ENCODE results near the gene VTCN1.

- TF ChIP-seq CTCF (IDR thresholded peaks at IDR 0.05) (no peak), POLR2AphosphoS5 (IDR thresholded peaks at IDR 0.05) (no peak)
These were observed 66.9 kb downstream of the VTCN1 start for GRCh38 chr1:117143871-117144270.
